NCI-H2196 treated with DMSO at 0.1 percent for 48 hours (cell line): ENCODE results near the gene DARS1.
A peak's percentile ranks its signal among the peaks of the same experiment; 100 is the strongest.

Source experiments
- DNase-seq: peaks from one replicate; lab custom pipeline; 2025; ENCODE audit not compliant: unreplicated experiment; lab: John Stamatoyannopoulos, UW

DARS1 gene

DNA sequence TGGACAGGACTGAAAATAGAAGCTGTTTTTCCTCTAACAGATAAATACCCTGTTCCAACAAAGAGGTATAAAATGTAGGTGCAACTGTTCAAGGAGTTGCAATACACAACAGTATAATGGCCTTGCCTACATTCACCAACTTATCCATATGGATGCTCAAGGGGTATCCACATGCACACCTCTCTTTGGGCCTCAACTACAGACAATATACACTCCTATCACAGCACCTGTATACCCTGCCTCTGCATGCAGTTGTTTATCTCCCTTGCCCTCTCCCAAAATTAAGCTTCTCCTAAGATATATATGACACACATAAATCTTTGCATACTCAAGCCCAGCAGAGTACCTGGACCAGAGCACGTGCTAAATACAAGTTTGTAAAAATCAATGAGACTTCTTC lies 37.3 kb downstream of the DARS1 start:
- no peak for DNase-seq

GRCh38 chr2:135947483-135947882 lies 37.9 kb downstream of the DARS1 start:
- no peak for DNase-seq

GRCh38 chr2:135945526-135945925 lies 39.9 kb downstream of the DARS1 start:
- DNase-seq = no peak

DNA sequence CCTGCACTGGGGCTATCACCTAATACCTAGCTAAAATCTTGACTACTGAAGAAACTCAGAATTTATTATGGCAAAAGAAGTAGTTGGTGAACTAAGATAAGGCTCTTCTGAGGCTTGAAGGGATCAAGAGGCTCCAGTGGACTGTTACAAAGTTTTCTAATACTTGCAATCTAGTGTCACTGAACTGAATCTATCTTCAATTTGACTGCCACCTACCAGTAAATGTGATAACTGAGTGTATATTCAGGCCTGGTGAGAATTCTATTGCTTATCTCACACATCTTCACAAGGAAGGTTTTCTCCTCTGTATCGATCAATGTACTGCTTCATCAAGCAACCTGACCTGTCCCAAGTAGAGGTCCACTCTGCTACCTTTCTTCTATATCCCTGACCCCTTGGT lies 40.8 kb downstream of the DARS1 start:
- no peak for DNase-seq

DNA sequence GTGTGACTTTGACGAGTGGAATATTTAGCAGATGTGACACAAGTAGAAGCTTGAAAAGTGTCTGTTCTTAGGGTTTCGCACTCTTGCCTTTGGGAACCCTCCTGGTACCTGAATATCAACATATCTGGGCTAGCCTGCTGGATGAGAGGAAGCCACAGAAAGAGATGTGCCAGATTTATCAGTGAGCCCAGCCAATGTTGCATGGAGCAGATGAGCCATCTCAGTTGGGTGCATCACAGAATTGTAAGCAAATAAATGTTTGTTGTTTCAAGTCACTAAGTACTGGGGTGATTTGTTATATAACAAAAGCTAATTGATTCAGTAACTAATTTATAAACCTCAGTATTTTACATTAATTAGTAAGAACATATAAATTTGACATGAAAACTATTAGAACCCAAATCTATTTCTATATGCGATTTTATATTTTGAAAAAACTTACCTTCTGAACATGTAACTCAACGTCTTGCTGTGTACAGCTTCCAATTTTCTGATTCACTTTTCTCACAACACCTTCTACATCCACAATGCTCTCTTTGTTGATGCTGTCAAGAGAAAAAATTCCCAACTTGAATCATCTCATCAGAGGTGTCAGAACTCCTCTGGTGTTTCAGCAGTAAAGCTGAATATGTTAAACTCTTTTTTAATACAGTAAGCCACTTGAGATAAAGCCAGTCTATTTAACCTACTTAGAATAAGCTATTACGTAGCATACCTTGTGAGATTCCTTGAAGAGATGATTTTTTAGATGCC lies 42.3 kb downstream of the DARS1 start:
- DNase-seq = no peak

DNA sequence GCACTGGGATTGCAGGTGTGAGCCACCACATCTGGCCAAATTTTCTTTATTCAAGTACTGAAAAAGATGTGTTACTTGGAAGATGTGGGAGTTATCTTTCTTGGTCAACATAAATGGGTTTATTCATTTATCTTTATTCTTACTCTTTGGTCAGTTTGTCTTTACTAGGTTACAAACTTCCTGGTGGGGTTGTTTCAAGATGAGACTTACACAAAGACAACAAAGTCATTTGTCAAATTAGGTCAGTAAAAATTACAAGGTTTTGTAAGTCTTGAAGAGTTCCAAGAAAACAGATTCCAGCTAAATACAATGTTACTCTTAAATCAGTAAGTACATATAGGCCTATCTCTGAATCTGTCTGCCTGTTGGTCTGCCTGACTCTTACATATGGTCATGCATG lies 48.9 kb downstream of the DARS1 start:
- no peak for DNase-seq

- no peak for DNase-seq
Observed at GRCh38 chr2:135935914-135936313, 49.5 kb downstream of the DARS1 start.

DNA sequence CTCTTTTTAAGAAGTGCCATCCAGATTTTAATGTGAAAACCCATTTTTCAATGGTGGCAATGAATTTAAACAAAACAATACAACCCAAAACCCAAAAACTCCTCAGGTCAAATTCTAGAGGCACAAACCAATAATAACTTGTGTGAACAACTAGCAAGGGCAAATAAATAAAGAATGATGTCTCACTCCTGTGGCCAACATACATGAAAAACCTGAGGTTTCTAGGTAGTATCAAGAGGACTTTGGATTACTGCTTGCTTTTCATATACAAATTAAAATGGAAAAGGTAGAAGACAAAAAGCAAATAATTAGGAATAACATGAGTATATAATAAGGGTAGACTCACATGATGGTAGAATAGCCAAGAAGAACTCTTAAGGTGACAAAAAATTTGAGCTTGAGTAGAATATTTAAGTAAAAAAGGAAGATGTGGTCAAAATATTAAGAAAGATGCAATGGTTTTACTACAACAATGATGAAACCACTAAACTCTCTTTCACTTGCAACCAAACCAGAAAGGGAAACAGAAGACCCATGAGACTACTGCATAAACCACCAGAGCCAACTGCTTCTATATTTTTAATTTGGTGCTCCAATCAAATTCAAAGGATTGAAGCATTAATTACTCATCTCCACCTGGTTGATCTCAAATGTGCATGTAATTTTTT lies 53.5 kb downstream of the DARS1 start:
- DNase-seq = no peak

- DNase-seq = no peak
Observed at GRCh38 chr2:135926605-135927004, 58.8 kb downstream of the DARS1 start.

- DNase-seq = no peak
Observed at GRCh38 chr2:135925571-135925970, 59.9 kb downstream of the DARS1 start.

DNA sequence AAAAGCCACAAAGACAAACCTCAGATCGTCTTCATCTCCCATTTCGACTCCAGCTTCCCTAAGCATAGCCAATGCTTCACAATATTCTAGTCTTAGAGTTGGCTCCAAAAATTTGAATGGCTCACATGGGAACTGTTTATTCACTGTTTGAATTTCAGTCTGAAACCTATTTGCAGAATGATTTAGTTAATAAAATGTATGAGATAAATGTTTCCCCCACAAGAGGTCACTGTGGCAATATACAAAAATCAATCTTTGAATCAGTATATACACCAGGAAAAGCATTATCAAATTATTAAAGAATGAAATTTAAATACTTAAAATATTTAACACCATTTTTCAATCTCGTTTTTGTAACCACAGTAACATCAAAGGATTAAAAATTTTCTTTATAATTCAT lies 69.2 kb downstream of the DARS1 start:
- peak; percentile 6 for DNase-seq

- DNase-seq = no peak
Observed at GRCh38 chr2:135914485-135914884, 70.9 kb downstream of the DARS1 start.

DNA sequence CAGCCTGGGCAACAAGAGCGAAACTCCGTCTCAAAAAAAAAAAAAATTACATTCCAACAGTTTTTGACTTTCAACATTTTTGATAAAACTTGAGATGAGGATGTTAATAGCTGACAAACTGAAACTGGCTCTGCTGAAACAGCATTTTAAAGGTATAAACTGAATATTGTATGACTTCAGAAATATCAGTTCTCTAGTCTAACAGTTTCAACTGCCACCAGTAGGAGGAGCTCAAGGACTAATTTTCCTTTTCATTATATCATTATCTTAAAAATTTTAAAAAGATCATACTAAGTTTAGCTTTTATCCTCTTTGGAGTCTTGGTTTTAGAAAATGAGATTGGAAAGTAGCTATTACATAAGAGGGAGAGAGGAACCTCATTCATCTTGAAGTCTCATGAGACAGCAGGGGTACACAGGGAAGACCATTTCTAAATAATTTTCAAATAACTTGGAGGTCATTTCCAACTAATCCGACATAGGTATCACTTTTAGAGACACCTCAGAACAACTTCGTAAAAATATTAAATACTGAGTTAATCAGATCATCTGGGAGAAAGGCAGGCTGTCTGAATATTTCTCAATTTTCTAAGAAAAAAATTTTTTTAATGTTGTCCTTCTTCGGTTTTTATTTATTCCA lies 71.6 kb downstream of the DARS1 start:
- DNase-seq = peak; percentile 2

DNA sequence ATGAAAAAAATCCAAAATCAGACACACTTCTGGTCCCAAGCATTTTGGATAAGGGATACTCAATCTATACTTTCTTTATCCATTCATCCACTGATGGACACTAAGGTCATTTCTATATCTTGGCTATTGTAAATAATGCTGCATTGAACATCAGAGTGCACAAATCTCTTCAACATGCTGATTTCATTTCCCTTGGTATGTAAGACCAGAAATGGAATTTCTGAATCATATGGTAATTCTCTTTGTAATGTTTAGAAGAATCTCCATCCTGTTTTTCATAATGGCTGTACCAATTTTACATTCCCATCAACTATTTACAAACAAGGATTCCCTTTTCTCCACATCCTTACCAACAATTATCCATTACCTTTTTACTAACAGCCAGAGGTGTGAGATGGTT lies 75.5 kb downstream of the DARS1 start:
- no peak for DNase-seq

- no peak for DNase-seq
Observed at GRCh38 chr2:135905679-135906078, 79.7 kb downstream of the DARS1 start.

- no peak for DNase-seq
Observed at GRCh38 chr2:135904341-135904989, 81.0 kb downstream of the DARS1 start.

DNA sequence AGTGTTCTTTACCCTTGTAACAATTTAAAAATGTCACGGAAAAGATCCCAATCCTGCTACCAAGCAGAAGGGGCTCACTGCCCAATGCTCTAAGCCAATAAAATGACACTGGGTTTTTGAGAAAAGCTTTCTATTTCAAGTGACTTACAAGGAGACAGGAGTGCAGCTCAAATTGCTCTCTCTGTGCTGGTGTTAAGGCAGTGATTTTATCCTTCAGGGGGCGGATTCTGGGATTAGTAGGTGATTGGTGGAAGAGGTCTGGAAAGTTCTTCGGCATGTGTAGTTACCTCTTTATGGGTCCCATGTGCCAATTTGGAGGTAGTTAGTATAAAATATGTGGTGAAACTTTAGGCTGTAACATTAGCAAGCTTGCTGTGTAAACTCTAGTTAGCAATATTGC lies 81.8 kb downstream of the DARS1 start:
- no peak for DNase-seq

- no peak for DNase-seq
Observed at GRCh38 chr2:135899567-135899966, 85.9 kb downstream of the DARS1 start.

DNA sequence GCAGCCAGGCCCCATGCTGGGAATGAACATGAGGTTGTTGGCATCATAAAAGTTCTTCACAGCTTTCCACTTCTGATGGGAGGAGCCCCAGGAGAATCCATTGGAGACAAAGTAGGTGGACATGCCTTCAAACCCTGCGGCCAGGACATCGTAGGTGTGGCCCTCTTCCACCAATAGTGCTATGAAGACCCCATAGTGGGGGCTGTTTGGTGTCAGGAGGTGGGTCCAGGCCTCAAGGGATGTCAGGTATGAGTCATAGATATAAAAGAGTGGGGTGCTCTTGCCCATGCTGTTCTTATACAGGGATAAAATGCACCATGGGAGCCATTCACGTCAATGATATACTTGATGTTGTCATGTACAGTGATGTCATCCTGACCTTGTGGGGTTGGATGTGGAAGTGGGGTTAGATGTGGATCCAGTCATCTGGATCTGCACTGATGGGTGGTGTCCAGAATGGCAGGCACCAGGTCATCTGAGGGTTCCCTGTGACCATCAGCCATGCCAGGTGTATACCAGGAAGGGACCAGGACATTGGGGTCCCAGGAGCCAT lies 87.1 kb downstream of the DARS1 start:
- DNase-seq = no peak

DNA sequence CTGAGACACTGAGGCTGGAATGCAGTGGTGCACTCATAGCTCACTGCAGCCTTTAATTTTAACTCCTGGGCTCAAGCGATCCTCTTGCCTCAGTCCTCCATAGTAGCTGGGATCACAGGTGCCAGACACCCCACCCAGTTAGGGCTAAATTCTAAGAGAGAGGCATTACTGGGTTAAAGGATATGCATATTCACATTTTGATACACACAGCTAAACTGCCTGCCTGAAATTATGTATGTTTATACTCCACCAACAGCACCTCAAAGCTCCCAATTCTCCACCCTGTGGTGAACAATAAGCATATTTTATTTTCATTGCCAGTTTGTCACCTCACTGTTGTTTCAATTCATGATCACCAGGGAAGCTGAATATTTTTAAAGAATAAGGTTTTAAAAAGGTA lies 90.5 kb downstream of the DARS1 start:
- DNase-seq = no peak

DNA sequence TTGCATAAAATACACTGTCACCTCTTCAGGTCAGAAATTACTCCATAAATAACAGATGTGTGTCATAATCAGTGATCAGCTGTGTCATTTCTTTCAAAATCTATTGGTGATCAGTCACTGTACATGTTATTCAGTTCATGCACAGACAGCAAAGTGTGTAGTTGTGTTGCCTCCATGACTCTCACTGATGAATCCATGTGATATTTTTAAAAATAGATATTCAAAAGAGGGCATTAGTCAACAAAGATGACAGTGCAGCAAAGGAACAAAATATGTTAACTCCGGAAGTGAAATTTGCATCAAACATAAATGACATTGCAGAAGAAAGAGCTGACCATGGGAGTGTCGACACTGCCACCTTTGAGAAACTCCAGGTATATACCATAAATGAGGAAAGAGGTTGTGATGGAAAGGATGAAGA lies 92.0 kb downstream of the DARS1 start:
- DNase-seq = no peak
